Mesendoderm (in vitro differentiated cells): ENCODE measurements around the gene HUS1.

Experiments used
- DNase-seq: peaks from one replicate; pipeline ENCODE4 v3.0.0; 2013
- H2AK5ac ChIP-seq: 2 replicates; pipeline ENCODE4 v1.6.1; 2013; ENCODE audit warnings: low read length, inconsistent platforms
- H2BK120ac ChIP-seq: 2 replicates; pipeline ENCODE4 v1.6.1; 2013; ENCODE audit warnings: low read depth, mild to moderate bottlenecking, low read length, moderate library complexity, mixed read lengths
- H2BK15ac ChIP-seq: replicated peaks from 2 replicates; pipeline ENCODE4 v1.6.1; 2013; ENCODE audit warnings: low read depth, mild to moderate bottlenecking, moderate library complexity
- H2BK5ac ChIP-seq: 2 replicates; pipeline ENCODE4 v1.6.1; 2013; ENCODE audit warnings: low read length, inconsistent platforms
- H3K18ac ChIP-seq: 2 replicates; pipeline ENCODE4 v1.6.1; 2013; ENCODE audit warnings: mild to moderate bottlenecking, low read length, mixed read lengths
- H3K23ac ChIP-seq: one replicate; pipeline ENCODE4 v1.6.1; 2013; ENCODE audit warnings: low read length
- H3K27ac ChIP-seq: 2 replicates; pipeline ENCODE4 v1.5.1; 2013; ENCODE audit warnings: low read depth, mild to moderate bottlenecking, inconsistent platforms, low read length, moderate library complexity
- H3K27me3 ChIP-seq: 2 replicates; pipeline ENCODE4 v1.6.1; 2013; ENCODE audit warnings: low read length, control low read depth, mild to moderate bottlenecking, inconsistent platforms; ENCODE audit not compliant: insufficient read depth, poor library complexity
- H3K36me3 ChIP-seq: 2 replicates; pipeline ENCODE4 v1.6.1; 2013; ENCODE audit warnings: low read length, inconsistent platforms; ENCODE audit not compliant: control insufficient read depth, insufficient read depth
- H3K4ac ChIP-seq: one replicate; pipeline ENCODE4 v1.6.1; 2013; ENCODE audit warnings: low read depth, mild to moderate bottlenecking, low read length, moderate library complexity
- H3K4me1 ChIP-seq: 2 replicates; pipeline ENCODE4 v1.6.1; 2013; ENCODE audit warnings: low read depth, low read length, inconsistent platforms; ENCODE audit not compliant: control insufficient read depth
- H3K4me2 ChIP-seq: 2 replicates; pipeline ENCODE4 v1.6.1; 2013; ENCODE audit warnings: low read length
- H3K4me3 ChIP-seq: 2 replicates; pipeline ENCODE4 v1.5.1; 2013; ENCODE audit warnings: mild to moderate bottlenecking, low read length
- H3K56ac ChIP-seq: one replicate; pipeline ENCODE4 v1.6.1; 2013; ENCODE audit warnings: low read length
- H3K79me1 ChIP-seq: 2 replicates; pipeline ENCODE4 v1.6.1; 2013; ENCODE audit warnings: low read length, inconsistent platforms
- H3K79me2 ChIP-seq: 2 replicates; pipeline ENCODE4 v1.6.1; 2013; ENCODE audit warnings: mild to moderate bottlenecking, low read length; ENCODE audit not compliant: control insufficient read depth, insufficient read depth
- H3K9ac ChIP-seq: 2 replicates; pipeline ENCODE4 v1.6.1; 2013; ENCODE audit warnings: low read length, inconsistent platforms
- H4K5ac ChIP-seq: one replicate; pipeline ENCODE4 v1.6.1; 2013; ENCODE audit warnings: low read length
- H4K8ac ChIP-seq: one replicate; pipeline ENCODE4 v1.6.1; 2013; ENCODE audit warnings: low read depth, mild to moderate bottlenecking, control low read depth, low read length, moderate library complexity
- WGBS: extraction: QIAGEN DNeasy Blood & Tissue Kit; methylation state at CpG from one replicate; pipeline ENCODE4 v1.1.7; 2013; ENCODE audit warnings: low lambda C conversion rate, missing lambda C conversion rate; ENCODE audit not compliant: insufficient coverage; ENCODE audit errors: extremely low coverage; 5-methylcytosine and 5-hydroxymethylcytosine counted together

Gene HUS1

DNA sequence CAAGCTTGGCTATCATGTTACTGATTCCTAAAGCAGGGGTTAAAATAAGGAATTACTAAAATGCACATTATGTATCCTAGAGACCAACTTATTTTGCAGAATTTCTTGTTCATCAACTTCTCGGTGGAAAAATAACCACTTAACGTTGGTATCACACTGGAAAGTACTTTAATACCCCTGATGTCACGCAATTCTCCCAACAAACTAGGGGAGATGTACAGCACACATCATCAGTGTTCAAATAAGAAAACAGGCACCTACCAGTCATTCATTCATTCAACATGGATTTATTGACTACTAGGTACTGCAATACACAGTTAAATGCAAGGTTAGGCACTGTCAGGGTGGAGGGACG is 648 bp downstream of the HUS1 start:
- no peak overlapping the region for H4K5ac ChIP-seq
- H3K4me3 ChIP-seq: peak overlapping the region; percentile 96
- H3K23ac ChIP-seq: peak overlapping the region; percentile 67
- H3K18ac ChIP-seq: no peak overlapping the region
- no peak overlapping the region for H4K8ac ChIP-seq
- H2BK15ac ChIP-seq: no peak overlapping the region
- peaks cover 3% of the 10 kb centered on the region for H3K4me1 ChIP-seq
- H3K36me3 ChIP-seq: peaks cover 14% of the 10 kb centered on the region
- H3K27me3 ChIP-seq: no peaks in the 10 kb centered on the region
- WGBS: no CpG with 5 or more reads among the region's 4 CpGs
- H3K56ac ChIP-seq: peak overlapping the region; percentile 96
- no peak overlapping the region for H2AK5ac ChIP-seq
- peak overlapping the region; percentile 25 for H2BK5ac ChIP-seq
- peaks cover 10% of the 10 kb centered on the region for H3K79me2 ChIP-seq
- no peak overlapping the region for H2BK120ac ChIP-seq
- H3K27ac ChIP-seq: no peak overlapping the region
- no peak for DNase-seq
- H3K4me2 ChIP-seq: peak overlapping the region; percentile 86
- no peak overlapping the region for H3K4ac ChIP-seq
- peak overlapping the region; percentile 91 for H3K9ac ChIP-seq
- H3K79me1 ChIP-seq: peaks cover 10% of the 10 kb centered on the region

DNA sequence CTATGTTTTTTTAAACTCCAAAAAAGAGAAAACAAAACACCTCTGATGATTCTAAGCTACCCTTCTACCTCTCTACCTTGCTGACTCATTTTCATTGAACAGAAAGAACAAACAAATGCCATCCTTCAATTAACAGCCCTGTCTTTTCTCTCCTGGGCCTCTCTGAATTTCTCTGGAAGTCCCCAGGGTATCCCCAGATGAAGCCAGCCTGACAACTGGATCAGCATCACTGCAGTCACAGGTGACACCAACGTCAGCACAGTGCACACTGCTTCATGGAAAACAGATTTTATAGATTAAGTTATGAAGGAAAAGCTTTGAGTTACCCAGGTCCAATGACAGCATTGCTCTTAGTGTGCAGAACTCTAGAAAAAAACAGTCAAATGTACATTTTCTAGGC is 5.7 kb downstream of the HUS1 start:
- H4K8ac ChIP-seq: no peak overlapping the region
- no peak for DNase-seq
- no peak overlapping the region for H3K9ac ChIP-seq
- no peak overlapping the region for H2BK15ac ChIP-seq
- no peak overlapping the region for H2BK5ac ChIP-seq
- H3K4me3 ChIP-seq: no peak overlapping the region
- H4K5ac ChIP-seq: no peak overlapping the region
- no peaks in the 10 kb centered on the region for H3K27me3 ChIP-seq
- H3K4me1 ChIP-seq: peaks cover 5% of the 10 kb centered on the region
- no CpG with 5 or more reads among the region's 1 CpG for WGBS
- no peak overlapping the region for H3K27ac ChIP-seq
- H3K4me2 ChIP-seq: no peak overlapping the region
- peaks cover 10% of the 10 kb centered on the region for H3K79me1 ChIP-seq
- H3K36me3 ChIP-seq: peaks cover 22% of the 10 kb centered on the region
- no peak overlapping the region for H2AK5ac ChIP-seq
- no peak overlapping the region for H3K56ac ChIP-seq
- H3K18ac ChIP-seq: no peak overlapping the region
- no peak overlapping the region for H3K4ac ChIP-seq
- H3K79me2 ChIP-seq: peaks cover 8% of the 10 kb centered on the region
- H2BK120ac ChIP-seq: no peak overlapping the region
- no peak overlapping the region for H3K23ac ChIP-seq

DNA sequence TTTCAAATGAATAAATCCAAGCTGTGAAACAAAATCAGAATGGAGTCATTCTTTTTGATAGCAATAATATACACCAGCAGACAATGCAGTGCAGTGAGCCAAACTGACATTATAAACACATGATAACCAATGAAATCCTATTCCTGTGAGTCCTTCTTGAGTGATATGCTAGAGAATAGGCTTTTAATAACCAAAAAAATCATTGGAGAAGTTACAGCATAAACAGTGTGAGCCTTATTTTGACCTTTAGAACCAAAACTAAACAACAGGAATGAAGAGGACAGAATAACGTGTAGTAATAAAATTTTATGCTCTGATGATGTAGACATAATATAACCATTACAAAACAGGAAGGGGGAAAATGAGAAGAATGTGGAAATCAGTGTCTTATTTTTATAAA is 8.7 kb downstream of the HUS1 start:
- Histone ChIP-seq H2BK15ac (no peak overlapping the region), H3K56ac (no peak overlapping the region), H3K4me3 (no peak overlapping the region), H3K79me1 (peaks cover 4% of the 10 kb centered on the region), H2BK5ac (no peak overlapping the region), H3K4me1 (peaks cover 2% of the 10 kb centered on the region), H3K9ac (no peak overlapping the region), H3K36me3 (peaks cover 30% of the 10 kb centered on the region), H4K8ac (no peak overlapping the region), H3K27me3 (no peaks in the 10 kb centered on the region), H3K4me2 (no peak overlapping the region), H2AK5ac (no peak overlapping the region), H3K4ac (no peak overlapping the region), H3K23ac (no peak overlapping the region), H3K79me2 (no peaks in the 10 kb centered on the region), H3K27ac (no peak overlapping the region), H4K5ac (no peak overlapping the region), H3K18ac (no peak overlapping the region), H2BK120ac (no peak overlapping the region)
- no peak for DNase-seq
- no CpG with 5 or more reads among the region's 1 CpG for WGBS

DNA sequence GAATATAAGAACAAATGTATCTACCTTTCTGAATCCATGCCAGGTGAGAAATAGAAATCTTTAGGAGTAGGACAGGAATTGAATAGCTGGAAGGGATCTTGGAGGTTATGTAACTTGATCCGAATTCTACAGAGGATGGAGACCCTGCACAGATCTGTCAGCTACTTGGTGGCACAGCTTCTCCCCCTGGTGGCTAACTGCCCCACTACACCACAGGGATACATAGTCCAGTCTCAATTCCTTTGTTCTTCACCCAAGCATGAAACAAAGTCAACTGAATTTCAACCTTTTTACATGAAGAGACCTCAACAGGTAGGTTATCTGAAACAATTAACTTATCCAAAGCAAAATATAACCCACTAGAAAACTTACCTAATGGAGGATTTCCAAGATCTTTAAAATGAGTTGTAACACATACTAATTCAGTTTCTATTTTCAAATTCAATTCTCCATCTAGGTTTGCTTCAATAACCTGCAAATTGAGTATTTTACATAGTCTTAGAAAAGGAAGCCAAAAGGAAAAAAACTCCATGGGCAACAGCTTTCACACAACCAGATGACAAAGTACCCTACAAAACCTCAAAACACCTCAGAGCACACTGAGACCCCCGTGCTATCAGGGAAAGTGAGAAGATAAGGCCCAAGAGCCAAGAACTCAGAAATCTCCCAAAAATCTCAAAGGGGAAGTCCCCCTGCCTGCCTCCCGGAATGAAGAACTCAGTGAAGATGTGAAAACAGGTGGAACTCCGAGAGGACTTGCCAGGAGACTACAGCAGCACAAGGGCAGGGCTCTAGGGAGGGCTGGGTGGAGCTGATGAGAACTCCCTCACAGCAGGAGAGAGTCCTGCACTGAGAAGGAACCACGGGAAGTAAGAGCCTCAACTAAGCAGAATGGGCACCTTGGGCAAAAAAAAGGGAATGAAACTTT is 10.3 kb downstream of the HUS1 start:
- DNase-seq: peak; percentile 83

DNA sequence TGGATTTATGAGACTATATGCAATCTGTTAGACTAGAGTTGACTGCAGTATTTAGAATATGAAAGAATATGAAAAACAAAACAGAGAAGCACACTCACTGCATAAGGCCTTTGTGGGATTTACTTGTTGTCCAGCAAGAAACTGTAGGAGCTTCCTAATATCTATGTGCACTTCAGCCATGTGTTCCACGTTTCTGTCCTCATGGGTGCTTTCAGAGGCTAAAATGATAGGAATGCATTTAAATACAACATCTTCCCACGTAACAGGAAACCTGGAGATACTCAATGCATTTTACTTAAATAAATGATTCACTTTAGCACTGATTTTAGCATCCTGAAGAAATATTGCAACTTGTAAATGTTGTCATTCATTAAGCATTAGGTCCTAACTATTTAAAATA is 11.7 kb downstream of the HUS1 start:
- no peak overlapping the region for H3K4me2 ChIP-seq
- H2BK15ac ChIP-seq: no peak overlapping the region
- H3K23ac ChIP-seq: no peak overlapping the region
- no CpG with 5 or more reads among the region's 2 CpGs for WGBS
- no peak for DNase-seq
- H3K27ac ChIP-seq: no peak overlapping the region
- peaks cover 25% of the 10 kb centered on the region for H3K36me3 ChIP-seq
- no peak overlapping the region for H2BK5ac ChIP-seq
- no peaks in the 10 kb centered on the region for H3K79me2 ChIP-seq
- H3K18ac ChIP-seq: no peak overlapping the region
- no peaks in the 10 kb centered on the region for H3K27me3 ChIP-seq
- no peak overlapping the region for H2AK5ac ChIP-seq
- no peak overlapping the region for H3K4me3 ChIP-seq
- no peak overlapping the region for H3K56ac ChIP-seq
- no peak overlapping the region for H4K8ac ChIP-seq
- peaks cover 2% of the 10 kb centered on the region for H3K4me1 ChIP-seq
- H2BK120ac ChIP-seq: no peak overlapping the region
- H3K9ac ChIP-seq: no peak overlapping the region
- no peak overlapping the region for H4K5ac ChIP-seq
- H3K4ac ChIP-seq: no peak overlapping the region
- H3K79me1 ChIP-seq: peaks cover 3% of the 10 kb centered on the region

More for the DNA sequence above, 10.3 kb downstream of the HUS1 start:
- Histone ChIP-seq H4K5ac (no peak overlapping the region), H3K27me3 (no peaks in the 10 kb centered on the region), H2BK5ac (no peak overlapping the region), H3K4me3 (no peak overlapping the region), H3K36me3 (peaks cover 30% of the 10 kb centered on the region), H3K23ac (no peak overlapping the region), H3K9ac (no peak overlapping the region), H3K4me1 (peaks cover 2% of the 10 kb centered on the region), H3K56ac (no peak overlapping the region), H2BK15ac (no peak overlapping the region), H3K79me2 (no peaks in the 10 kb centered on the region), H3K4me2 (no peak overlapping the region), H2BK120ac (no peak overlapping the region), H3K4ac (no peak overlapping the region), H3K79me1 (peaks cover 3% of the 10 kb centered on the region), H3K27ac (no peak overlapping the region), H4K8ac (no peak overlapping the region), H2AK5ac (no peak overlapping the region), H3K18ac (no peak overlapping the region)
- no CpG with 5 or more reads among the region's 5 CpGs for WGBS
